Measurements from ENCODE around the gene PPIF.

- TF ChIP-seq, protein P1, sequence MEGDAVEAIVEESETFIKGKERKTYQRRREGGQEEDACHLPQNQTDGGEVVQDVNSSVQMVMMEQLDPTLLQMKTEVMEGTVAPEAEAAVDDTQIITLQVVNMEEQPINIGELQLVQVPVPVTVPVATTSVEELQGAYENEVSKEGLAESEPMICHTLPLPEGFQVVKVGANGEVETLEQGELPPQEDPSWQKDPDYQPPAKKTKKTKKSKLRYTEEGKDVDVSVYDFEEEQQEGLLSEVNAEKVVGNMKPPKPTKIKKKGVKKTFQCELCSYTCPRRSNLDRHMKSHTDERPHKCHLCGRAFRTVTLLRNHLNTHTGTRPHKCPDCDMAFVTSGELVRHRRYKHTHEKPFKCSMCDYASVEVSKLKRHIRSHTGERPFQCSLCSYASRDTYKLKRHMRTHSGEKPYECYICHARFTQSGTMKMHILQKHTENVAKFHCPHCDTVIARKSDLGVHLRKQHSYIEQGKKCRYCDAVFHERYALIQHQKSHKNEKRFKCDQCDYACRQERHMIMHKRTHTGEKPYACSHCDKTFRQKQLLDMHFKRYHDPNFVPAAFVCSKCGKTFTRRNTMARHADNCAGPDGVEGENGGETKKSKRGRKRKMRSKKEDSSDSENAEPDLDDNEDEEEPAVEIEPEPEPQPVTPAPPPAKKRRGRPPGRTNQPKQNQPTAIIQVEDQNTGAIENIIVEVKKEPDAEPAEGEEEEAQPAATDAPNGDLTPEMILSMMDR (IDR thresholded peaks at IDR 0.05): no peak
- TF ChIP-seq POLR2AphosphoS5 (IDR thresholded peaks at IDR 0.05): no peak
These were observed 12.7 kb upstream of the PPIF start for GRCh38 chr10:79334573-79334972.
